Rectal smooth muscle tissue (tissue), 1 donor: ENCODE measurements around the gene RBFOX1.

Experiments used
- H3K27ac ChIP-seq: one replicate; pipeline ENCODE4 v1.7.0; 2013; ENCODE audit warnings: low read depth, low read length, inconsistent platforms
- H3K27me3 ChIP-seq: one replicate; pipeline ENCODE4 v1.7.0; 2013; ENCODE audit warnings: low read length; ENCODE audit not compliant: control insufficient read depth, insufficient read depth
- H3K36me3 ChIP-seq: one replicate; pipeline ENCODE4 v1.7.0; 2013; ENCODE audit warnings: low read length; ENCODE audit not compliant: control insufficient read depth, insufficient read depth
- H3K4me1 ChIP-seq: one replicate; pipeline ENCODE4 v1.7.0; 2013; ENCODE audit warnings: low read length; ENCODE audit not compliant: control insufficient read depth, insufficient read depth
- H3K4me3 ChIP-seq: one replicate; pipeline ENCODE4 v1.7.0; 2013; ENCODE audit warnings: low read length
- H3K9ac ChIP-seq: one replicate; pipeline ENCODE4 v1.7.0; 2013; ENCODE audit warnings: low read length

Gene RBFOX1

GRCh38 chr16:7675628-7676027, 343.0 kb downstream of the RBFOX1 start:
- H3K4me1 ChIP-seq: no peaks in the 10 kb centered on the region
- no peak overlapping the region for H3K4me3 ChIP-seq
- no peaks in the 10 kb centered on the region for H3K36me3 ChIP-seq
- H3K27ac ChIP-seq: no peak overlapping the region
- no peaks in the 10 kb centered on the region for H3K27me3 ChIP-seq
- no peak overlapping the region for H3K9ac ChIP-seq

DNA sequence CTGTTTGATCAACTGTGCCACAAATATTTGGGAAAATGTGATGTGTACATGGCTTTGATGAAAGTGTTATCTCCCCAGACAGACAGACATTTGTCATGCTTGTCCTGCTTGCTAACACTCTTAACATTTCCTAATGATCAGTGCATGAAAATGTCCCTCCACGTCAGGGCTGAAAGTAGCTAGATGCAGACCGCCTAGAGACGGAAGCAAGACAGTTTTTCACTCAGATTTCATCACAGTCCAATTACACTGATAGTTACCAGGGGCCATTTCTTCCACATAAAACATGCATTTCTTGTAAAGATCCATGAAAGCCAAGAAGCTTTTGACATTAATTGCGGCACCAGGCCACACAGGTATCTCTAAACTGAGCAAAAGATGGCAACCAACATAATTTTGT, 347.7 kb downstream of the RBFOX1 start:
- Histone ChIP-seq H3K9ac (no peak overlapping the region), H3K4me3 (no peak overlapping the region), H3K36me3 (no peaks in the 10 kb centered on the region), H3K27ac (no peak overlapping the region), H3K4me1 (no peaks in the 10 kb centered on the region), H3K27me3 (no peaks in the 10 kb centered on the region)

DNA sequence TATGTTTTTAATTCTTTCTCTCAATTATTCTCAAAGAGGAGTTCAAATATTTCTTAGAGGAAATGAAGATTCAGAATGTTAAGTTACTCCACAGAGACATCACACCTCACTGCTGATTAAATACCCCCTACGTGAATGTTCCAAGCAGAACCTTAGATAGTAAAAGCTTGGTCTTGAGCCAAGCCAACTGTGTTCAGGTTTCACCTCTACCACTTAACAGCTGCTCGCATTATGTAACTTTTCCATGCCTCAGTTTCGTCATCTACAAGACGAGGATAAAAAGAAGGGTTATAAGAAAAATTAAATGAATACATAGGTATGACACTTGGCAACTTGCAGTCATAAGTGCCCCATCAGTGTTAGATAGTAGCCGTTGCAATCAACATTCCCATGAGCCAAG, 356.2 kb downstream of the RBFOX1 start:
- no peaks in the 10 kb centered on the region for H3K4me1 ChIP-seq
- H3K27ac ChIP-seq: no peak overlapping the region
- H3K4me3 ChIP-seq: no peak overlapping the region
- no peaks in the 10 kb centered on the region for H3K36me3 ChIP-seq
- H3K9ac ChIP-seq: no peak overlapping the region
- no peaks in the 10 kb centered on the region for H3K27me3 ChIP-seq

DNA sequence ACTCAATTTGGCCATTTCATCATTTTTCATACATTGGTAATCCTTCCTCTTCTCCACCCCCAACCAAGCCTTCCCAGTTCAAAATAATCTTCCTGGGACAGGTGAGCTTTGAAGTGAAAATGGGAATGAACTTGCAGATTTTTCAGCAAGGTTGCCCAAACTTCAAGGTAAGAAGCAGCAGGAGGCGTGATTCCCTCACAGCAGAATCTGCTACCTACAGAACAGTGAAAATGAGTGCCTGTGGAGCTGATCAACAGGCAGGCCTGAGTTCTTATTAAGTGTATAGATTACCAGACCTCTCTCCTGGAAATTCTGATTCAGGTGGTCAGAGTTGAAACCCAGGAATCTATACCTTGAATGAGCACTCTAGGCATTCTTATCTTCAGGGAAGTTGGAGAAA, 356.6 kb downstream of the RBFOX1 start:
- Histone ChIP-seq H3K4me1 (no peaks in the 10 kb centered on the region), H3K36me3 (no peaks in the 10 kb centered on the region), H3K9ac (no peak overlapping the region), H3K4me3 (no peak overlapping the region), H3K27me3 (no peaks in the 10 kb centered on the region), H3K27ac (no peak overlapping the region)

DNA sequence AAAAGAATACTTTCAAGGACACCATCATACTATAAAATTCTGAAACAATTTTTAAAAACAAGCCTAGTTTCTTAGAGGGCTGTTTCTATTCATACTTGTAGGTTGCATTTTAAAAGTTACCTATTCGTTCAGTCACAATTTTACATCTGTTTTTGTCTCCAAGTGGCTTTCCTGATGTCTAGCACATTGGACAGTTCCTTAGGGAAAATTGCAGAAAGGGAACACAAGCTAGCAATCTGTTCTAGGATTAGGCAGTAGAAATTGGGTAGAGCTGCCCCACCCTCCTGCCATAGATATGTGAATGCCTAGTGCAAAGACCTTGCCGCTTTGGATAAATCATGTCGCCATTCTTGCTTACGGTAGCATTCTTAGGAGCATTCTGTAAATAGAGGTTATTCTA, 358.9 kb downstream of the RBFOX1 start:
- Histone ChIP-seq H3K9ac (no peak overlapping the region), H3K4me1 (no peaks in the 10 kb centered on the region), H3K4me3 (no peak overlapping the region), H3K27ac (no peak overlapping the region), H3K36me3 (no peaks in the 10 kb centered on the region), H3K27me3 (no peaks in the 10 kb centered on the region)

- H3K27me3 ChIP-seq: no peaks in the 10 kb centered on the region
- no peak overlapping the region for H3K4me3 ChIP-seq
- H3K36me3 ChIP-seq: no peaks in the 10 kb centered on the region
- no peak overlapping the region for H3K27ac ChIP-seq
- H3K4me1 ChIP-seq: no peaks in the 10 kb centered on the region
- no peak overlapping the region for H3K9ac ChIP-seq
These were observed 371.0 kb downstream of the RBFOX1 start for GRCh38 chr16:7703672-7704071.

DNA sequence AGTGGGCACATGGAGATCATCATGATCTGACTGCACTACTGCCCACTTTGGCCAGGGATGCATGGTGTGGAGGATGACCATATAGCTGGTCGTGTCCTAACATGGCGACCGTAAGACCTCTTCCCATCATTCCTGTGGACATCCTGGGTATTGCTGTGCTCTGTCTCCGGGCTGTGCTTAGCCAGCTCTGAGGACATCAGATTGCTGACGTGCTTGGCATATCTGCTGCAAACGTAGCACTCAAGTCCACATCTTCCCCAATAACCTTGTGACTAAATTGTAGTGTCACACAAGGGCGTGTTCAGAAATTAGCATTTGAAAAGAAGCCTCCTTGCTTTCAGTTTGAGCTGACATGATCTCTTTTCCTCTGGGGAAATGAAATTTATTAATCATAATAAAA, 373.2 kb downstream of the RBFOX1 start:
- no peak overlapping the region for H3K9ac ChIP-seq
- no peaks in the 10 kb centered on the region for H3K36me3 ChIP-seq
- no peak overlapping the region for H3K4me3 ChIP-seq
- H3K4me1 ChIP-seq: no peaks in the 10 kb centered on the region
- H3K27me3 ChIP-seq: no peaks in the 10 kb centered on the region
- no peak overlapping the region for H3K27ac ChIP-seq

DNA sequence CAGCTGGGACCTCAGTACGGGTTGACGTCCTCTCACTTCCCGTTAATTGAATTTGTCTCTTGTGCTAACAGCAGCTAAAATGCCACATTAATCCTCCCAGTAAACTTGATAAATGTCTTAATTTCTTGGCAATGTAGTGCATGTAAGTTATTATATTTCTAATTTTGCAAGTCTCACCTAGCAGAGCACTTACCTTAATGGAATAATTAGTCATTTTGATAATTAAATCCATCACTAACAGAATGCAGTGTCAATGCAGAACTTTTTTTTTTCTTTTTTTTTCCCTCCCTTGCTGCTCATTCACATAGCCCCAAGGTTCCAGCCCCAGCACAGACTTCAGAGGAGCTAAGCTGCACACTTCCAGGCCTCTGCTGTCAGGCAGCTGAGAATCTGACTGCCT, 376.5 kb downstream of the RBFOX1 start:
- no peaks in the 10 kb centered on the region for H3K4me1 ChIP-seq
- H3K27ac ChIP-seq: no peak overlapping the region
- no peaks in the 10 kb centered on the region for H3K27me3 ChIP-seq
- H3K4me3 ChIP-seq: no peak overlapping the region
- no peaks in the 10 kb centered on the region for H3K36me3 ChIP-seq
- H3K9ac ChIP-seq: no peak overlapping the region

- Histone ChIP-seq H3K36me3 (no peaks in the 10 kb centered on the region), H3K9ac (no peak overlapping the region), H3K27me3 (no peaks in the 10 kb centered on the region), H3K4me1 (no peaks in the 10 kb centered on the region), H3K4me3 (no peak overlapping the region), H3K27ac (no peak overlapping the region)
These were observed 380.6 kb downstream of the RBFOX1 start for GRCh38 chr16:7713244-7713643.

- Histone ChIP-seq H3K27me3 (no peaks in the 10 kb centered on the region), H3K27ac (no peak overlapping the region), H3K4me1 (no peaks in the 10 kb centered on the region), H3K36me3 (no peaks in the 10 kb centered on the region), H3K4me3 (no peak overlapping the region), H3K9ac (no peak overlapping the region)
These were observed 382.1 kb downstream of the RBFOX1 start for GRCh38 chr16:7714775-7715174.

GRCh38 chr16:7716660-7717550, 384.3 kb downstream of the RBFOX1 start:
- H3K36me3 ChIP-seq: no peaks in the 10 kb centered on the region
- no peak overlapping the region for H3K27ac ChIP-seq
- no peak overlapping the region for H3K4me3 ChIP-seq

GRCh38 chr16:7722761-7723160, 390.1 kb downstream of the RBFOX1 start:
- Histone ChIP-seq H3K27ac (no peak overlapping the region), H3K27me3 (no peaks in the 10 kb centered on the region), H3K9ac (no peak overlapping the region), H3K4me1 (no peaks in the 10 kb centered on the region), H3K36me3 (no peaks in the 10 kb centered on the region), H3K4me3 (no peak overlapping the region)

More at GRCh38 chr16:7716660-7717550, 384.3 kb downstream of the RBFOX1 start:
- H3K4me1 ChIP-seq: no peaks in the 10 kb centered on the region
- no peak overlapping the region for H3K9ac ChIP-seq
- H3K27me3 ChIP-seq: no peaks in the 10 kb centered on the region

- H3K36me3 ChIP-seq: no peaks in the 10 kb centered on the region
- H3K27me3 ChIP-seq: no peaks in the 10 kb centered on the region
- no peak overlapping the region for H3K4me3 ChIP-seq
- no peaks in the 10 kb centered on the region for H3K4me1 ChIP-seq
- H3K9ac ChIP-seq: no peak overlapping the region
- no peak overlapping the region for H3K27ac ChIP-seq
These were observed 398.5 kb downstream of the RBFOX1 start for GRCh38 chr16:7731141-7731540.
